ENCODE data around the gene ADCYAP1R1.

GRCh38 chr7:31146538-31146937 is 94.4 kb downstream of the ADCYAP1R1 start:
- TF ChIP-seq CTCF (IDR thresholded peaks at IDR 0.05) (no peak), EP300 (IDR thresholded peaks at IDR 0.05) (no peak)
